Measurements from ENCODE around the gene CDK16.

Gene CDK16

DNA sequence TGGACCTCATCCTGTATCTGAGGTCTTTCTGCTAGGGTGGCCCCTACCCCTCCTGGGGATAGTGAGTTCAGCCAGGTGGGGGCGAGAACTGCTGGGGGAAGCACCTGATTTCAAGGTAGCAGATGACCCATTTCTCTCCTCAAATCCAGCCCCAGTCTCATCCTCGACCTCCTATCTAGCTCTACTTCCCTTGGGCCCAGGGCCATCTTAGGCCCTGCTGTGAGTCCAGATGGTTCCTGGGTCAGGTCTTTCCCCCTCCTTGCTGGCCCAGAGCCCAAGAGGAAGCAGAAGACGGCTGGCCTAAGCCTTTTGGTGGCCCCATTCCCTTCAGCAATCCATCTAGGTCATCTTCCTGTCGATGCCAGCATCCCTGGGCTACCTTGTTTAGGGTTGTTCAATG, 3.3 kb downstream of the CDK16 start:
- TF ChIP-seq POLR2A (IDR thresholded peaks at IDR 0.05; ENCODE audit: extremely low read depth, insufficient read length) (no peak), MAX (IDR thresholded peaks at IDR 0.05; ENCODE audit: low read depth, low read length) (no peak)
- no peak overlapping the region for H3K4me3 ChIP-seq (ENCODE audit: low read depth, low read length)
- no peak for DNase-seq (ENCODE audit: low read depth)

DNA sequence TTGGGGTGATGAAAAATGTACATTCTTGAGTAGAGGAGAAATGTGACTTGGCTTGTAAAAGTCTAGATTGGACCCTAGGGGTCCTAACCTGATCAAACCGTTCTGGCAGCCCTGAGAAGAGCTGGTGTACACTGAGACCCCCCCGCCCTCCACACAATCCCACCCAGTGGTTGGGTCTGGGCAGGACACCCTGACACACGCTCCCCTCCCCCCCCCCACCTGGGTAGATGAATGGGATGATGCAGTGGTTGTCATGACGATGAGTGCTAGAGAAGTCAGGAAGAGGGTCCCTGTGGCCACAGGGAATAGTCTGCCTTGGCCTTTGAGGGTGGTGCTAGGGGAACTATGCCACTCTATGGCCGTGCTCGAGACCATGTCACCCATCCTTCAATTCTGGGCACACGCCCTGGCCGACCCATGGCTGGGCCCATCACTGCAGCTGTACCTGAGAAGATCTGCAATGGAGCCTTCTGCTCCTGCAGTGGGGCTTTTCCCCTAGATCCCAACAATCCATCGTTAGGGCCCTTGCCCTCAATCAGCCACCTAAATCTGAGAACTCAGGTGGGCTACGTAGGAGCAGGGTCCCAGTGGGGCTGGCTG, 4.4 kb downstream of the CDK16 start:
- TF ChIP-seq POLR2A (IDR thresholded peaks at IDR 0.05; ENCODE audit: extremely low read depth, insufficient read length): no peak
- no peak for TF ChIP-seq CTCF (IDR thresholded peaks at IDR 0.05; ENCODE audit: low read depth, low read length)
- TF ChIP-seq MAX (IDR thresholded peaks at IDR 0.05; ENCODE audit: low read depth, low read length): no peak
- no peak for TF ChIP-seq MYC (IDR thresholded peaks at IDR 0.05; ENCODE audit: low read depth, low read length)
- H3K4me3 ChIP-seq (ENCODE audit: low read depth, low read length): no peak overlapping the region
- DNase-seq (ENCODE audit: low read depth): no peak

DNA sequence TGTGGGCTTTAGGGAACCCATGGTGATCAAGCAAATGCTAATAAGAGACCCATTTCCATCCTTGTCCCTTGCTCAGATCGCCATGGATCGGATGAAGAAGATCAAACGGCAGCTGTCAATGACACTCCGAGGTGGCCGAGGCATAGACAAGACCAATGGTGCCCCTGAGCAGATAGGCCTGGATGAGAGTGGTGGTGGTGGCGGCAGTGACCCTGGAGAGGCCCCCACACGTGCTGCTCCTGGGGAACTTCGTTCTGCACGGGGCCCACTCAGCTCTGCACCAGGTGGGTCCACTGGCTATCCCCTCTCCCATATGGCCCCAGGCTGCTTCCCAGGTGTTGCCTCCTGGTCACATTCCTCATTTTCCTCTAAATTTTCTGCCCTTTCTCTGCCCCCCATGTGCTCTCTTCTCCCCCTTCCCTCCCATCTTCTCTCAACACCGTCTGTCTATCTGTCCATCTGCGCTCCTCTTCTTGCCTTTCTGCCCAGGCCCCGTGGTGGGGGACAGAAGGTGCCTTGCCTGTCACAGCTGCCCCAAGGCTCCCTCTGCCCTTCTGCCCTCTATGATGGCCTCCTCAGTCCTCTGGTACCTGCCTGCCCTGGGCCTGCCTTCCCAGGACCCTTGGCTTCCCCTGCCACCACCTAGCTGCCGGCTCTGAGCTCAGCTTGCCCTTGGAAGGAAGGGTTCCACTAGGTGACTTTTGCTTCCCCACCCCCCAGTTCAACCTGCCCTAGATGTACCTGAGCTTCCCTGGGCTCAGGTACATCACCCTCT, 5.2 kb downstream of the CDK16 start:
- no peak for TF ChIP-seq CTCF (IDR thresholded peaks at IDR 0.05; ENCODE audit: low read depth, low read length)
- no peak for TF ChIP-seq MYC (IDR thresholded peaks at IDR 0.05; ENCODE audit: low read depth, low read length)
- no peak for TF ChIP-seq MAX (IDR thresholded peaks at IDR 0.05; ENCODE audit: low read depth, low read length)
- TF ChIP-seq POLR2A (IDR thresholded peaks at IDR 0.05; ENCODE audit: extremely low read depth, insufficient read length): no peak
- no peak overlapping the region for H3K4me3 ChIP-seq (ENCODE audit: low read depth, low read length)
- DNase-seq (ENCODE audit: low read depth): no peak

GRCh38 chrX:47224266-47224895, 5.9 kb downstream of the CDK16 start:
- no peak for TF ChIP-seq CTCF (IDR thresholded peaks at IDR 0.05; ENCODE audit: low read depth, low read length)
- no peak for TF ChIP-seq POLR2A (IDR thresholded peaks at IDR 0.05; ENCODE audit: extremely low read depth, insufficient read length)
- TF ChIP-seq MYC (IDR thresholded peaks at IDR 0.05; ENCODE audit: low read depth, low read length): no peak
- TF ChIP-seq MAX (IDR thresholded peaks at IDR 0.05; ENCODE audit: low read depth, low read length): no peak
- H3K4me3 ChIP-seq (ENCODE audit: low read depth, low read length): no peak overlapping the region

DNA sequence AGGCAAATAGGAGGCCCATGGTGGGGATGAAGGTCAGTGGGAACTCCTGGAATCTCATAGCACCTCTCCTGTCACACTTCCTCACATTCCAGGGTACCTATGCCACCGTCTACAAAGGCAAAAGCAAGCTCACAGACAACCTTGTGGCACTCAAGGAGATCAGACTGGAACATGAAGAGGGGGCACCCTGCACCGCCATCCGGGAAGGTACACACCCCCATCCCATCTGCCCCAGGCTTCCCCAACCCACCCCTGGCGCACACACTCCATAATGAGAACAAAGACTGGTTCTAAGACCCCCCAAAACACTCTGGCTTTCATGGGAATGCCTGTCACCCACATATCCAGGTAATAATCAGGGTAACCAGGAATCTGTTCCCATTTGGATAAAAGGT, 6.4 kb downstream of the CDK16 start:
- H3K4me3 ChIP-seq (ENCODE audit: low read depth, low read length): no peak overlapping the region
- no peak for DNase-seq (ENCODE audit: low read depth)
- no peak for TF ChIP-seq MAX (IDR thresholded peaks at IDR 0.05; ENCODE audit: low read depth, low read length)

More at GRCh38 chrX:47224266-47224895, 5.9 kb downstream of the CDK16 start:
- DNase-seq (ENCODE audit: low read depth): no peak

DNA sequence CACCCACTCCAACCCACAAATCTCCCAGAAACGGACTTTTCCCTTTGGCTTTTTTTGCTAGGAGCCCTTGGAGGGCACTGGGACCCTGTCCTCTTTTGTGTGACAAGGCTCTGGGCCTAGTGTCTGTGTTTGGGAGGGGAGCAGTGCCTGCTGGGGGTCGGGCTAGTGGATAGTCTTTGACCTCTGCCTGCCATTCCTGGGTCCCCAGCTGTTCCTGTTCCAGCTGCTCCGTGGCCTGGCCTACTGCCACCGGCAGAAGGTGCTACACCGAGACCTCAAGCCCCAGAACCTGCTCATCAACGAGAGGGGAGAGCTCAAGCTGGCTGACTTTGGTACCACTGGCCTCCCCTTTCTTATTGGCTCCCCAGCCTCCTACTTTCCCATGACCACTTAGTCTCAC, 7.6 kb downstream of the CDK16 start:
- H3K4me3 ChIP-seq (ENCODE audit: low read depth, low read length): no peak overlapping the region
- DNase-seq (ENCODE audit: low read depth): no peak
- TF ChIP-seq MAX (IDR thresholded peaks at IDR 0.05; ENCODE audit: low read depth, low read length) (no peak), MYC (IDR thresholded peaks at IDR 0.05; ENCODE audit: low read depth, low read length) (no peak), POLR2A (IDR thresholded peaks at IDR 0.05; ENCODE audit: extremely low read depth, insufficient read length) (no peak), CTCF (IDR thresholded peaks at IDR 0.05; ENCODE audit: low read depth, low read length) (no peak)
